Tibial nerve (tissue), 4 donors: Measurements from ENCODE around the gene UPK2. TPM values are rescaled to one million over a fixed set of nuclear protein-coding genes. Genes with fewer than 3 reads are reported as not detected.

ENCODE experiments used
- DNase-seq, 2 donors: peaks; one replicate each; pipeline ENCODE4 v3.0.0-alpha.2; 2019; ENCODE audit warnings: low spot score in 2 of 2
- H3K27ac ChIP-seq, 4 donors: fragments of 200-600 bp; sonication (generic) in 3 of 4; one replicate each; pipeline ENCODE4 v1.5.1; 2017 to 2019; ENCODE audit warnings: mild to moderate bottlenecking in 1 of 4
- H3K27me3 ChIP-seq, 2 donors: fragments of 200-600 bp; sonication (generic) in 1 of 2; one replicate each; pipeline versions ENCODE4 v1.5.1 to v1.6.0; 2017 to 2019
- H3K36me3 ChIP-seq, 3 donors: fragments of 200-600 bp; sonication (generic); one replicate each; pipeline ENCODE4 v1.5.1; 2018 to 2019
- H3K4me1 ChIP-seq, 4 donors: fragments of 200-600 bp; sonication (generic) in 3 of 4; one replicate each; pipeline ENCODE4 v1.5.1; 2017 to 2019
- H3K4me3 ChIP-seq, 4 donors: fragments of 200-600 bp; sonication (generic) in 3 of 4; one replicate each; pipeline ENCODE4 v1.5.1; 2017 to 2019; ENCODE audit warnings: mild to moderate bottlenecking in 1 of 4, moderate library complexity in 1 of 4
- H3K9me3 ChIP-seq, 4 donors: fragments of 200-600 bp; sonication (generic) in 3 of 4; one replicate each; pipeline ENCODE4 v1.5.1; 2017 to 2019
- CTCF ChIP-seq, 5 experiments: fragments of 200-600 bp in 3 of 5; fragments of 450-650 bp in 2 of 5; sonication (generic) in 3 of 5; IDR thresholded peaks; one replicate each; pipeline ENCODE4 v1.5.1; 2016 to 2019; ENCODE audit warnings: antibody characterized with exemption in 5 of 5, mild to moderate bottlenecking in 3 of 5, moderate library complexity in 2 of 5
- EP300 ChIP-seq, 2 donors: sonication (generic); formaldehyde crosslinking; IDR thresholded peaks; one replicate each; pipeline ENCODE4 v1.6.1; 2017; ENCODE audit warnings: antibody characterized with exemption in 2 of 2, mild to moderate bottlenecking in 1 of 2
- POLR2A ChIP-seq, 2 donors: fragments of 450-650 bp; IDR thresholded peaks; one replicate each; pipeline ENCODE4 v1.6.1; 2017; ENCODE audit warnings: antibody characterized with exemption in 2 of 2, mild to moderate bottlenecking in 2 of 2, moderate library complexity in 2 of 2
- WGBS, 2 donors: methylation state at CpG; one replicate each; pipeline ENCODE4 v1.1.5; 2018; 5-methylcytosine and 5-hydroxymethylcytosine counted together
- total RNA-seq, 4 donors: library from RNA; depleted of rRNA; stranded (reverse); fragments of >200 nt; gene quantifications; one replicate each; pipeline ENCODE4 v1.1.0, GENCODE V29; 2016

Gene UPK2
- total RNA-seq, 4 donors from 2014 or later: not detected

GRCh38 chr11:118912742-118913410 lies 43.2 kb upstream of the UPK2 start:
- Histone ChIP-seq H3K4me3 (no peak overlapping the region), H3K9me3 (no peaks in the 10 kb centered on the region), H3K4me1 (peaks cover 13 to 100% (median 95%) of the 10 kb centered on the region in 4 donors), H3K36me3 (no peaks in the 10 kb centered on the region), H3K27me3 (no peaks in the 10 kb centered on the region), H3K27ac (peak overlapping the region; percentile 88 to 97 (median 93))
- TF ChIP-seq EP300 (IDR thresholded peaks at IDR 0.05) (no peak), CTCF (IDR thresholded peaks at IDR 0.05) (no peak), POLR2A (IDR thresholded peaks at IDR 0.05) (no peak)
- DNase-seq: no peak
- WGBS, 2 donors: 23 to 33% methylated on average over 10 to 12 of the region's 12 CpGs

- DNase-seq: no peak
- Histone ChIP-seq H3K9me3 (no peaks in the 10 kb centered on the region), H3K4me1 (peaks cover 13 to 100% (median 99%) of the 10 kb centered on the region in 4 donors), H3K27ac (peak overlapping the region; percentile 88 to 97 (median 93)), H3K27me3 (no peaks in the 10 kb centered on the region), H3K36me3 (no peaks in the 10 kb centered on the region), H3K4me3 (peak overlapping the region in 1 of 4 donors; percentile 26)
- no peak for TF ChIP-seq EP300 (IDR thresholded peaks at IDR 0.05)
- TF ChIP-seq CTCF (IDR thresholded peaks at IDR 0.05): no peak
- TF ChIP-seq POLR2A (IDR thresholded peaks at IDR 0.05): no peak
- 4 to 13% methylated on average over 7 to 9 of the region's 9 CpGs for WGBS, 2 donors
Observed at GRCh38 chr11:118913411-118914125, 42.5 kb upstream of the UPK2 start.

- no peaks in the 10 kb centered on the region for H3K27me3 ChIP-seq
- no peaks in the 10 kb centered on the region for H3K9me3 ChIP-seq
- 6 to 46% methylated on average over 6 to 11 of the region's 15 CpGs for whole genome bisulfite sequencing, 2 donors
- no peaks in the 10 kb centered on the region for H3K36me3 ChIP-seq
- peaks cover 13 to 100% (median 98%) of the 10 kb centered on the region in 4 donors for H3K4me1 ChIP-seq
- H3K4me3 ChIP-seq: peak overlapping the region in 1 of 4 donors; percentile 26
- peak overlapping the region; percentile 88 to 97 (median 93) for H3K27ac ChIP-seq
- TF ChIP-seq POLR2A (IDR thresholded peaks at IDR 0.05) (no peak), CTCF (IDR thresholded peaks at IDR 0.05) (peak in 1 of 5 experiments; percentile 18), EP300 (IDR thresholded peaks at IDR 0.05) (peak in 1 of 2 donors; percentile 39)
- no peak for DNase-seq
Observed at GRCh38 chr11:118914178-118914918, 41.8 kb upstream of the UPK2 start.

- TF ChIP-seq EP300 (IDR thresholded peaks at IDR 0.05) (no peak), POLR2A (IDR thresholded peaks at IDR 0.05) (no peak), CTCF (IDR thresholded peaks at IDR 0.05) (no peak)
- no peak for DNase-seq
- Histone ChIP-seq H3K27me3 (no peaks in the 10 kb centered on the region), H3K36me3 (no peaks in the 10 kb centered on the region), H3K27ac (peak overlapping the region; percentile 88 to 97 (median 93)), H3K4me3 (no peak overlapping the region), H3K4me1 (peaks cover 17 to 100% (median 98%) of the 10 kb centered on the region in 4 donors), H3K9me3 (no peaks in the 10 kb centered on the region)
- WGBS, 2 donors: 69 to 70% methylated on average over 4 of the region's 4 CpGs
Observed at GRCh38 chr11:118914987-118915386, 41.1 kb upstream of the UPK2 start.
